Endothelial cell of umbilical vein (primary cell): ENCODE data around the gene UGT1A7. TPM values are rescaled to one million over a fixed set of nuclear protein-coding genes. Genes with fewer than 3 reads are reported as not detected.

Source experiments
- BruUV-seq: library from RNA; stranded (reverse); fragments of 400-500 nt; replicated peaks from 2 replicates; lab custom pipeline; 2021; lab: Mats Ljungman, UMichigan
- CTCF ChIA-PET: fragments of 300-600, 350-600 bp; sonication (Branson Sonifier 250); formaldehyde crosslinking; loops from one replicate; lab custom pipeline; 2021; ENCODE audit warnings: antibody characterized with exemption, inconsistent platforms; lab: Charles Lee
- POLR2A ChIA-PET: fragments of 300-600, 350-600 bp; sonication (Branson Sonifier 250); formaldehyde crosslinking; loops from one replicate; lab custom pipeline; 2021; ENCODE audit warnings: antibody characterized with exemption, inconsistent platforms; lab: Charles Lee
- DNase-seq: peaks from one replicate; pipeline ENCODE4 v3.0.0-alpha.2; 2011; ENCODE audit warnings: low read depth, low spot score
- FAIRE-seq: peaks from 2 replicates; lab custom pipeline; 2011; peaks lifted over from hg19 to GRCh38; lab: Jason Lieb, UNC
- H2AFZ ChIP-seq: 2 replicates; pipeline ENCODE4 v1.6.0; 2012; ENCODE audit warnings: low read depth, low read length, control low read depth, inconsistent platforms
- H3K27ac ChIP-seq: 2 replicates; pipeline ENCODE4 v1.5.1; 2011; ENCODE audit warnings: low read depth, mild to moderate bottlenecking, control low read depth, low read length, moderate library complexity; ENCODE audit not compliant: insufficient read depth
- H3K27me3 ChIP-seq, 2 experiments: 2 replicates each; pipeline versions ENCODE4 v1.6.0 to v1.6.1; 2011; ENCODE audit warnings: low read length in 2 of 2, mixed read lengths in 1 of 2; ENCODE audit not compliant: control insufficient read depth in 2 of 2, insufficient read depth in 2 of 2
- H3K36me3 ChIP-seq, 2 experiments: 2 replicates in 1 of 2; 3 replicates in 1 of 2; pipeline ENCODE4 v1.5.1; 2011; ENCODE audit warnings: low read length in 2 of 2, mild to moderate bottlenecking in 1 of 2, moderate library complexity in 1 of 2; ENCODE audit not compliant: control insufficient read depth in 2 of 2, insufficient read depth in 2 of 2; ENCODE audit errors: extremely low read depth in 1 of 2
- H3K4me1 ChIP-seq: 3 replicates; pipeline ENCODE4 v1.5.1; 2011; ENCODE audit warnings: mild to moderate bottlenecking, low read length; ENCODE audit not compliant: control insufficient read depth, insufficient read depth; ENCODE audit errors: extremely low read depth
- H3K4me2 ChIP-seq: 2 replicates; pipeline ENCODE4 v1.6.1; 2011; ENCODE audit warnings: low read length, control low read depth, mixed read lengths; ENCODE audit not compliant: insufficient read depth
- H3K4me3 ChIP-seq, 3 experiments: fragments of 200-600 bp in 1 of 3; sonication (generic), shearing (Covaris generic) in 1 of 3; replicated peaks in 1 of 3; 2 replicates each; pipeline ENCODE4 v1.5.1; 2011 to 2016; ENCODE audit warnings: control low read depth in 3 of 3, low read length in 3 of 3, mild to moderate bottlenecking in 2 of 3, inconsistent platforms in 1 of 3, low read depth in 1 of 3, moderate library complexity in 1 of 3; ENCODE audit not compliant: insufficient read depth in 1 of 3
- H3K79me2 ChIP-seq: 2 replicates; pipeline ENCODE4 v1.6.0; 2012; ENCODE audit warnings: low read length, inconsistent platforms; ENCODE audit not compliant: control insufficient read depth, insufficient read depth
- H3K9ac ChIP-seq: replicated peaks from 2 replicates; pipeline ENCODE3; 2011; ENCODE audit warnings: low read length, control low read depth; ENCODE audit not compliant: insufficient read depth; ENCODE audit errors: extremely low read depth
- H3K9me1 ChIP-seq: replicated peaks from 3 replicates; pipeline ENCODE4 v1.6.0; 2011; ENCODE audit warnings: mild to moderate bottlenecking, low read length; ENCODE audit not compliant: control insufficient read depth, insufficient read depth; ENCODE audit errors: extremely low read depth
- H3K9me3 ChIP-seq: replicated peaks from 2 replicates; pipeline ENCODE4 v1.5.1; 2012; ENCODE audit warnings: low read length, inconsistent platforms; ENCODE audit not compliant: control insufficient read depth, insufficient read depth
- H4K20me1 ChIP-seq: replicated peaks from 2 replicates; pipeline ENCODE3; 2011; ENCODE audit warnings: mild to moderate bottlenecking, low read length; ENCODE audit not compliant: control insufficient read depth, insufficient read depth; ENCODE audit errors: extremely low read depth
- CTCF ChIP-seq, 2 donors: IDR thresholded peaks; 1 replicate in 1 of 2; 2 replicates in 1 of 2; pipeline ENCODE4 v1.5.1; 2011; ENCODE audit warnings: low read length in 2 of 2, mild to moderate bottlenecking in 2 of 2, moderate library complexity in 2 of 2, control low read depth in 1 of 2, inconsistent platforms in 1 of 2, low read depth in 1 of 2; ENCODE audit not compliant: insufficient read depth in 1 of 2; ENCODE audit errors: extremely low read depth in 1 of 2
- EZH2 ChIP-seq: IDR thresholded peaks from 2 replicates; pipeline ENCODE4 v1.6.1; 2012; ENCODE audit warnings: borderline replicate concordance, low read depth, mild to moderate bottlenecking, moderate library complexity, low read length, inconsistent platforms; ENCODE audit not compliant: severe bottlenecking
- FOS ChIP-seq: IDR thresholded peaks from 2 replicates; pipeline ENCODE4 v1.6.1; 2011; ENCODE audit warnings: mild to moderate bottlenecking, low read length, moderate library complexity, borderline replicate concordance; ENCODE audit not compliant: insufficient read depth
- GATA2 ChIP-seq: IDR thresholded peaks from 2 replicates; pipeline ENCODE4 v1.7.0; 2011; ENCODE audit warnings: low read depth, mild to moderate bottlenecking, moderate library complexity, mixed read lengths, low read length; ENCODE audit not compliant: insufficient read length, insufficient read depth
- JUN ChIP-seq: IDR thresholded peaks from 2 replicates; pipeline ENCODE4 v1.6.1; 2011; ENCODE audit warnings: borderline replicate concordance, low read depth; ENCODE audit not compliant: insufficient read length, insufficient read depth
- MAX ChIP-seq: IDR thresholded peaks from 2 replicates; pipeline ENCODE4 v1.6.1; 2011; ENCODE audit not compliant: insufficient read depth, insufficient read length
- MYC ChIP-seq: IDR thresholded peaks from one replicate; pipeline ENCODE4 v1.6.1; 2011; ENCODE audit warnings: mild to moderate bottlenecking, low read depth, low read length
- POLR2A ChIP-seq: IDR thresholded peaks from 2 replicates; pipeline ENCODE4 v1.6.1; 2012; ENCODE audit warnings: low read depth, mild to moderate bottlenecking, control low read depth, low read length
- POLR2AphosphoS5 ChIP-seq: IDR thresholded peaks from 2 replicates; pipeline ENCODE4 v1.6.1; 2012; ENCODE audit warnings: low read depth, mild to moderate bottlenecking, control low read depth, low read length, moderate library complexity; ENCODE audit not compliant: insufficient read depth
- dilution Hi-C: fragments of 300-500 bp; cut with MboI; formaldehyde crosslinking; loops from one replicate; pipeline ENCODE4 v1.15.0; 2019; ENCODE audit warnings: low sequenced_read_pairs; ENCODE audit not compliant: extremely low pct_ligation_motif_present
- intact Hi-C: fragments of 100-400 bp; cut with micrococcal nuclease; formaldehyde crosslinking; loops from one replicate; pipeline ENCODE4 v1.10.0; 2022
- polyA plus RNA-seq, 4 experiments: library from polyadenylated mRNA; depleted of rRNA in 3 of 4; stranded (reverse) in 3 of 4; unstranded in 1 of 4; fragments of >200 nt; gene quantifications; 2 replicates each; pipeline versions ENCODE4 v1.2.1 to v1.2.3, GENCODE V29; 2011 to 2012; ENCODE audit warnings: missing spikeins in 1 of 4
- total RNA-seq: library from RNA; stranded (reverse); gene quantifications from 2 replicates; pipeline ENCODE4 v1.2.3, GENCODE V29; 2021

The UGT1A7 gene
- total and polyA plus RNA-seq, 2 donors (not counting 3 experiments of a cell fraction or from before 2014, with no cell fraction given) = not detected

- dilution Hi-C loops (no loop called here), intact Hi-C loops (no loop called here)
- no peaks in the 10 kb centered on the region for H3K36me3 ChIP-seq
- no peak overlapping the region for H2AFZ ChIP-seq
- no peak overlapping the region for H3K27ac ChIP-seq
- no peak overlapping the region for H3K4me2 ChIP-seq
- H3K9ac ChIP-seq = no peak overlapping the region
- H3K27me3 ChIP-seq = peaks cover 1 to 6% of the 10 kb centered on the region in 2 experiments
- no peaks in the 10 kb centered on the region for H3K79me2 ChIP-seq
- H3K9me1 ChIP-seq = no peaks in the 10 kb centered on the region
- H3K4me1 ChIP-seq = no peaks in the 10 kb centered on the region
- H3K9me3 ChIP-seq = no peaks in the 10 kb centered on the region
- FAIRE-seq (no peak), DNase-seq (no peak)
- no peak overlapping the region for H3K4me3 ChIP-seq
- TF ChIP-seq POLR2AphosphoS5 (no peak), FOS (no peak), CTCF (IDR thresholded peaks at IDR 0.05; ENCODE audit: extremely low read depth in 1 of 2, insufficient read depth in 1 of 2, low read depth in 1 of 2, low read length in 2 of 2) (no peak), JUN (no peak), EZH2 (no peak), MYC (no peak), MAX (no peak), POLR2A (no peak), GATA2 (no peak)
- H4K20me1 ChIP-seq = no peaks in the 10 kb centered on the region
- ChIA-PET CTCF (interaction anchor here (1.6 kb wide), 1 partner anchor 25 kb away, joined by 3 read pairs; no protein-coding TSS in a partner anchor), POLR2A (no interaction called here)
- no TSS peak for BruUV-seq
Measured at GRCh38 chr2:233764264-233764663, 82.6 kb downstream of the UGT1A7 start.
